Gastrocnemius medialis (tissue), 4 donors: ENCODE data around the gene PLPPR1. TPM values are rescaled to one million over a fixed set of nuclear protein-coding genes. Genes with fewer than 3 reads are reported as not detected.

Source experiments
- ATAC-seq, 2 donors: fragments of 150-250 bp; one replicate each; pipeline ENCODE4 v1.9.1; 2016
- DNase-seq, 2 donors: peaks; one replicate each; pipeline ENCODE4 v3.0.0-alpha.2; 2019
- H3K27ac ChIP-seq, 4 donors: fragments of 200-600 bp; sonication (generic); 1 replicate in 1 of 4; 2 replicates in 3 of 4; pipeline ENCODE4 v1.5.1; 2016 to 2018; ENCODE audit warnings: mild to moderate bottlenecking in 2 of 4, moderate library complexity in 1 of 4
- H3K27me3 ChIP-seq, 3 donors: fragments of 200-600 bp; sonication (generic) in 2 of 3; 1 replicate in 1 of 3; 2 replicates in 2 of 3; pipeline versions ENCODE4 v1.5.1 to v1.6.0; 2016 to 2019; ENCODE audit warnings: mild to moderate bottlenecking in 1 of 3, moderate library complexity in 1 of 3
- H3K36me3 ChIP-seq, 2 donors: fragments of 200-600 bp; sonication (generic) in 1 of 2; one replicate each; pipeline ENCODE4 v1.5.1; 2017 to 2018
- H3K4me1 ChIP-seq, 2 donors: fragments of 200-600 bp; sonication (generic) in 1 of 2; one replicate each; pipeline ENCODE4 v1.5.1; 2016 to 2017; ENCODE audit warnings: mild to moderate bottlenecking in 2 of 2
- H3K4me3 ChIP-seq, 4 donors: fragments of 200-600 bp; sonication (generic) in 3 of 4; 1 replicate in 1 of 4; 2 replicates in 3 of 4; pipeline ENCODE4 v1.5.1; 2016 to 2019; ENCODE audit warnings: mild to moderate bottlenecking in 2 of 4
- H3K9me3 ChIP-seq, 3 donors: fragments of 200-600 bp; sonication (generic) in 2 of 3; 1 replicate in 1 of 3; 2 replicates in 2 of 3; pipeline ENCODE4 v1.5.1; 2016 to 2019
- CTCF ChIP-seq, 5 experiments: fragments of 450-650 bp in 3 of 5; fragments of 200-600 bp in 2 of 5; sonication (generic) in 2 of 5; IDR thresholded peaks in 4 of 5; conservative IDR thresholded peaks in 1 of 5; 1 replicate in 4 of 5; 2 replicates in 1 of 5; pipeline ENCODE4 v1.5.1; 2016 to 2019; ENCODE audit warnings: antibody characterized with exemption in 5 of 5, mild to moderate bottlenecking in 3 of 5, moderate library complexity in 3 of 5
- POLR2A ChIP-seq, 2 donors: fragments of 450-650 bp; IDR thresholded peaks; one replicate each; pipeline ENCODE4 v1.6.1; 2017; ENCODE audit warnings: antibody characterized with exemption in 2 of 2, mild to moderate bottlenecking in 2 of 2, moderate library complexity in 2 of 2
- in situ Hi-C, 4 donors: fragments of 200-750 bp; cut with MboI; loops; one replicate each; pipeline versions ENCODE4 v1.15.0 to v1.8.0; 2017; ENCODE audit warnings: low sequenced_read_pairs in 4 of 4
- intact Hi-C: fragments of 100-400 bp; cut with DNase I; formaldehyde crosslinking; loops from one replicate; pipeline ENCODE4 v1.15.1; 2023; ENCODE audit warnings: low total_unique reads
- total RNA-seq, 4 donors: library from RNA; depleted of rRNA; stranded (reverse); fragments of >200 nt; gene quantifications; one replicate each; pipeline versions ENCODE4 v1.1.0 to v1.2.3, GENCODE V29; 2016

Gene PLPPR1
- total RNA-seq, 4 donors from 2014 or later, result not detected

DNA sequence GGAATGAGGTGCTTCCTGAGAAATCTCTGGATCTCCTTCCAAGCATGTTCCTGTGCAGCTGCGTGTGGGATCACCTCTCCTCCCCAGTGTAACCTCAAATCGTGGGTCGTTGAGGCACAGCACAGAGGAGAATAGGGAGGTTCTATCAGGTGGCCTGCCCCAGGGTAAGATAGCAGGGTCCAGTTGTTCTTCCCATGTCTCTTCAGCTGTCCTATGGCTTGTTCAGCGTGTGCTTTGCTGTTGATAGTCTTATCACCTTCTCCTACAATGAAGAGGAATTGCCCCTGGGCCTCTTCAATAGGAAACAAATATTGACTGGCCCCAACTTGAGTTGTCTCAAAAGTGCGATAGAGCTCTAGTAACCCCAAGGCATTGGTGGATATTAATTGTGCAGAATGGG is 333.9 kb downstream of the PLPPR1 start:
- H3K27me3 ChIP-seq, result no peaks in the 10 kb centered on the region
- H3K9me3 ChIP-seq, result no peaks in the 10 kb centered on the region
- no peaks in the 10 kb centered on the region for H3K36me3 ChIP-seq
- TF ChIP-seq POLR2A (IDR thresholded peaks at IDR 0.05), result no peak
- TF ChIP-seq CTCF (IDR thresholded peaks at IDR 0.05 in 4 of 5, conservative IDR thresholded peaks at IDR 0.05 in 1 of 5), result no peak
- intact Hi-C loops, result no loop called here
- H3K27ac ChIP-seq, result no peak overlapping the region
- no peaks in the 10 kb centered on the region for H3K4me1 ChIP-seq
- H3K4me3 ChIP-seq, result no peak overlapping the region
- no peak for DNase-seq
- in situ Hi-C loops, result no loop called here
- ATAC-seq, result no peak

DNA sequence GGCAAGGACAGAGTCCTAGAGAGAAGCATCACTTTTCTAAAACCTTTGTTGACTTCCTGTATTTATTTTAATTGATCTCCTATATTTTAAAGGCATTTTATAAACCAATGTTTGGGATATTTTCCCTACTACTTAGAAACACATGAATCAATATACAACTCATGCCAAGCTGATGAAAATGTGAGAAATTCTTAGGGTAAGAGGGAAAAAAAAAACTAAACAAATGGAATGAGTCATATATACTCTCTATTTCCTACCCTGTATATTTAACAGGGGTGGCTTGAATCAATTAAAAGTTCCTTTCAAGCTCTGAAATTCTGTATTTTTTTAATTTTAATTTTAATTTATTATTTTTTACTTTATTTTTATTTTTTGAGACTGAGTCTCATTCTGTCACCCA is 336.7 kb downstream of the PLPPR1 start:
- Histone ChIP-seq H3K9me3 (no peaks in the 10 kb centered on the region), H3K4me3 (no peak overlapping the region), H3K27ac (no peak overlapping the region), H3K36me3 (no peaks in the 10 kb centered on the region), H3K27me3 (no peaks in the 10 kb centered on the region), H3K4me1 (no peaks in the 10 kb centered on the region)
- in situ Hi-C loops, result no loop called here
- intact Hi-C loops, result no loop called here
- DNase-seq (no peak), ATAC-seq (no peak)
- no peak for TF ChIP-seq CTCF (IDR thresholded peaks at IDR 0.05 in 4 of 5, conservative IDR thresholded peaks at IDR 0.05 in 1 of 5)
- TF ChIP-seq POLR2A (IDR thresholded peaks at IDR 0.05), result no peak

DNA sequence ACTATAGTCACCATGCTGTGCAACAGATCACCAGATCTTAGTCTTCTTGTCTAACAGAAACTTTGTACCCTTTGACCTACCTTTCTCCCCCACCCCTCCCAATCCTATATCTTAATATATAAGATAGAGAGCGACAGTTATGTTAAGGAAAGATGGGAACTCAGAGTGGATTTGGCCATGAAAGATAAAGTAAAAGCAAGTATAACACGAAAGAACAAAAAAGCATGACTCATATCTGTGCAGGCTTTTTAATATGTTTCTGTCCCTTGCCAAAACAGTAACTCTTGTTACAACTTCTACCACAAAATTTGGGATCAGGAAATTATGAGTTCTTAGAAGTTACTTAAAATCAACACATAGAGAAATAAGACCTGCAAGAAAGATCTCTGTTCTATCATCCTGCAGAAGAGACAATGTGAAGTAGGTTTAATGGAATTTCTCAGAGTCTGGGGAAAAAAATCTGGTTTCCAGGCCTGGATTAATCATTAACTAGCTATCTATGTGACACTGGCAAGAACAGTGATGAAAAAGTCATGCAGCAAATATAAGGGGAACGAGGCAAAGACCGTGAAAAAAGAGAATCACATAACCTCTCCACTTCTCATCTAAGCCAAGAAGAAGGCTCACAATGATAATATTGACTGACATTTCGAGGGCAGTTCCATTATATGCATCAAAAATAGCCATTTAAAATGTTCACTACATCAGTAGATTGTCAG is 337.7 kb downstream of the PLPPR1 start:
- no peaks in the 10 kb centered on the region for H3K36me3 ChIP-seq
- H3K27ac ChIP-seq, result no peak overlapping the region
- intact Hi-C loops, result no loop called here
- H3K4me1 ChIP-seq, result no peaks in the 10 kb centered on the region
- no peak for TF ChIP-seq POLR2A (IDR thresholded peaks at IDR 0.05)
- TF ChIP-seq CTCF (IDR thresholded peaks at IDR 0.05 in 4 of 5, conservative IDR thresholded peaks at IDR 0.05 in 1 of 5), result no peak
- no peak overlapping the region for H3K4me3 ChIP-seq
- in situ Hi-C loops, result no loop called here
- DNase-seq (no peak), ATAC-seq (no peak)
- no peaks in the 10 kb centered on the region for H3K27me3 ChIP-seq
- H3K9me3 ChIP-seq, result no peaks in the 10 kb centered on the region

DNA sequence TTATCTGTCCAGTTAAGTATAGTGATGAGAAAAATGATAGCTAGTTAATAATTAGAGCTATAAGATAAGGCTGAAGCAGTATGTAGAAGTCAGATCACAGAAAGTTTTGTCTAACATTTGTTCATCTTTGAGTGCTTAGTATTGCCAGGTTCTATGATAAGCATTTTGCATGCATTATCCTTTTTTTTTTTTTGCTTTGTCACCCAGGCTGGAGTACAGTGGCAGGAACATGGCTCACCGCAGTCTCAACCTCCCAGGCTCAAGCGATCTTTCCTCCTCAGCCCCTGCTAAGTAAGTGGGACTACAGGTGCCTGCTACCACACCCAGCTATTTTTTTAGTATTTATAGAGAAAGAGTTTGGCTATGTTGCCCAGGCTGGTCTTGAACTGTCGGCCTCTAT is 338.8 kb downstream of the PLPPR1 start:
- Histone ChIP-seq H3K9me3 (no peaks in the 10 kb centered on the region), H3K4me3 (no peak overlapping the region), H3K36me3 (no peaks in the 10 kb centered on the region), H3K27ac (no peak overlapping the region), H3K4me1 (no peaks in the 10 kb centered on the region), H3K27me3 (no peaks in the 10 kb centered on the region)
- in situ Hi-C loops (no loop called here), intact Hi-C loops (no loop called here)
- no peak for DNase-seq
- TF ChIP-seq CTCF (IDR thresholded peaks at IDR 0.05 in 4 of 5, conservative IDR thresholded peaks at IDR 0.05 in 1 of 5) (no peak), POLR2A (IDR thresholded peaks at IDR 0.05) (no peak)
- ATAC-seq, result no peak

GRCh38 chr9:101369286-101369685 is 340.8 kb downstream of the PLPPR1 start:
- H3K27me3 ChIP-seq, result no peaks in the 10 kb centered on the region
- H3K4me3 ChIP-seq, result no peak overlapping the region
- in situ Hi-C loops (no loop called here), intact Hi-C loops (no loop called here)
- H3K36me3 ChIP-seq, result no peaks in the 10 kb centered on the region
- no peak for ATAC-seq
- no peaks in the 10 kb centered on the region for H3K9me3 ChIP-seq
- TF ChIP-seq CTCF (IDR thresholded peaks at IDR 0.05 in 4 of 5, conservative IDR thresholded peaks at IDR 0.05 in 1 of 5), result no peak
- TF ChIP-seq POLR2A (IDR thresholded peaks at IDR 0.05), result no peak
- DNase-seq, result no peak
- peaks cover 0 to 5% of the 10 kb centered on the region in 2 donors for H3K4me1 ChIP-seq
- H3K27ac ChIP-seq, result no peak overlapping the region
